Measurements from ENCODE around the gene ULK4.

ULK4 gene

GRCh38 chr3:41324156-41324475, 637.8 kb downstream of the ULK4 start:
- no peak for TF ChIP-seq CTCF (IDR thresholded peaks at IDR 0.05; ENCODE audit: control insufficient read depth, extremely low read depth, insufficient read depth)
- DNase-seq (ENCODE audit: low read depth): no peak
- no peak overlapping the region for H3K4me3 ChIP-seq (ENCODE audit: low read depth, low read length)

- no peak for DNase-seq (ENCODE audit: low read depth)
- TF ChIP-seq CTCF (IDR thresholded peaks at IDR 0.05; ENCODE audit: control insufficient read depth, extremely low read depth, insufficient read depth): no peak
- no peak overlapping the region for H3K4me3 ChIP-seq (ENCODE audit: low read depth, low read length)
Measured at GRCh38 chr3:41323467-41324155, 638.3 kb downstream of the ULK4 start.

DNA sequence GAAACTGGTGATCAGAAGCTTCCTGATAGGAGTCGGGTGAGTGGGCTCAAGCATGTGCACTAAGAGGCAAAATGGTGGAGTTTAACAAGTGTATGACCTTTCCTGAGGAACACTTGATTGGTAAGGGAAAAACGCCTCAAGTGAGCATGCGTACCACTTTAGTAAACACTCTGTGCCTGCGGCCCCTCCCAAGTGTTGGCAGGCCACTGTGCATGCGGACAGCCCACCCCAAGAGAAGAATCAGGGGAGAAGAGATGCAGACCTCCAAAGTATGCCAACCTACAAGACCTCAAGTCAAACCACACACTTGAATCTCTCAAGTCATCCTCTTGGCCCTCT, 640.3 kb downstream of the ULK4 start:
- DNase-seq (ENCODE audit: low read depth): no peak
- no peak for TF ChIP-seq CTCF (IDR thresholded peaks at IDR 0.05; ENCODE audit: control insufficient read depth, extremely low read depth, insufficient read depth)
- no peak overlapping the region for H3K4me3 ChIP-seq (ENCODE audit: low read depth, low read length)

DNA sequence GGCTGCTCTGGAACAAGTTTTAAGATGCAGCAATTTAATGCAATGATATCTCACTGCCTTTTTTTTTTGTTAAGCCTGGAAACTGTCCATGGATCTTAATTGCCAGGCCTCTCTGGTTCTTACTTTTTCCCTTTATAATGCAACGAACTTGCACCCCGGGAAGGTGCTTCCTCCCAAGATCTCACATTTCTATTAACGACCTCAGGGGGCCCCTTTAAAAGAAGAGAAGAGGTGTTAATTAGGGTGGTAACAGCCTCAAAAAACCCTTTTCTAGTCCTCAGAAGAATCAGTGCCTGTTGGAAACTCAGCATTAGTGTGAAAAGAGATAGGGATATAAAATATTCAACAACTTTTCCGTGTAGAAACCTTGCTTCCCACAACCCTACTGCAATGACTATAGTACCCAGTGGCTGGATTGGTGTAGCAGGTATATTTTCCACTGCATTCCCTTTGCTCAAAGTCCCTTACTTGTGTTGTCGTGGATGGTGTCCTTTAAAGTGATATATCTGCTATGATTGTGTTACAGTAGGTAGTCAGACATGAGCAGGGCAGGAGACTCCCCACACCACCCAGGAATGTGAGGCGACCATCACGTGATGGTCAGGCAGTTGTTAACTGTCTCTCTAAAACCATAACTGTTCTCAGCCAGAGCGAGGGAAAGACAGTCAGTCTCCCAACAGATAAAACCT, 640.8 kb downstream of the ULK4 start:
- H3K4me3 ChIP-seq (ENCODE audit: low read depth, low read length): no peak overlapping the region
- no peak for TF ChIP-seq CTCF (IDR thresholded peaks at IDR 0.05; ENCODE audit: control insufficient read depth, extremely low read depth, insufficient read depth)
- DNase-seq (ENCODE audit: low read depth): no peak

DNA sequence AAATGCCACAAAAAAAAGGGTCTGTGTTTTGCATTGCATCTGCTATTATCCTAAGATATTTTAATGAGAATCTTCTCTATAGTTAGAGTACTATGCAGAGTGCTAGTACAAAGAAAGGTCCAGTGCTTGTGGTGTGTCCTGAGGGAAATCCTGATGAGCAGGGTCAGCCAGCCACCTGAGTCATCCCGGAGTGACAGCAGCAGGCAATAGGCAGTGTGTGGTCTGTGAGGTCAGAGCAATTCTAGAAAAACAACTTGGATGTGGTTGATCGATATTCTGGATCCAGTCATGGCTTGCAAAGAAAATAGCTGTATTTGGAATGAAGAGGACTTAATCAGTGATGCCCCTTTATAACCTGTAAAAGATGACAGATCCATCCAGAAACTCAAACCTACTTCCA, 643.4 kb downstream of the ULK4 start:
- TF ChIP-seq CTCF (IDR thresholded peaks at IDR 0.05; ENCODE audit: control insufficient read depth, extremely low read depth, insufficient read depth): no peak
- no peak overlapping the region for H3K4me3 ChIP-seq (ENCODE audit: low read depth, low read length)
- DNase-seq (ENCODE audit: low read depth): no peak

DNA sequence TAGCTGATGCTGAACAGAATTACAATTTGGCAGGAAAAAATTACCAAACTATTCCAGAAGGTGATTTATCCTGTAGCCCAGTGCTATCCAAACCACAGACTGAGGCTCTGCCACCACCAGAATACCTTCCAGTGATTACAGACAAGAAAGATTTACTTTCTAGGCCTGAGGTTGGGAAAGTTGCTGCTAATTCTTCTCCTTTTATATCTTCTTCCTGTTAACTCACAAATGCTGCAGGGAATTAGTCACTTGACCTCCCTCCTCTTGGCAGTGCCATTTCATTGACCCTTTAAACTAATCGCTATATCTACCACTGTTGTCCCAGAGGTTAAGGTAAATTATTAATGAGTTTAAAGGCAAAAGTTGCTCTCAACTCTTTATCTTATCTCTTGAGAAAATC, 644.2 kb downstream of the ULK4 start:
- no peak for DNase-seq (ENCODE audit: low read depth)

More for the DNA sequence above, 644.2 kb downstream of the ULK4 start:
- TF ChIP-seq CTCF (IDR thresholded peaks at IDR 0.05; ENCODE audit: control insufficient read depth, extremely low read depth, insufficient read depth): no peak
- no peak overlapping the region for H3K4me3 ChIP-seq (ENCODE audit: low read depth, low read length)

All from LNCaP clone FGC (cell line).